GM18951 (cell line): Measurements from ENCODE around the gene MARS1.

Experiments
- POLR2A ChIP-seq: IDR thresholded peaks from 4 replicates; pipeline ENCODE4 v1.6.1; 2011; ENCODE audit warnings: mild to moderate bottlenecking; ENCODE audit not compliant: insufficient read length, insufficient read depth; ENCODE audit errors: extremely low read depth
- in situ Hi-C: fragments of 300-500 bp; cut with MboI; formaldehyde crosslinking; loops from one replicate; pipeline ENCODE4 v1.12.0; 2022; ENCODE audit warnings: low sequenced_read_pairs, mixed read lengths, inconsistent platforms; ENCODE audit not compliant: unreplicated experiment

The MARS1 gene

DNA sequence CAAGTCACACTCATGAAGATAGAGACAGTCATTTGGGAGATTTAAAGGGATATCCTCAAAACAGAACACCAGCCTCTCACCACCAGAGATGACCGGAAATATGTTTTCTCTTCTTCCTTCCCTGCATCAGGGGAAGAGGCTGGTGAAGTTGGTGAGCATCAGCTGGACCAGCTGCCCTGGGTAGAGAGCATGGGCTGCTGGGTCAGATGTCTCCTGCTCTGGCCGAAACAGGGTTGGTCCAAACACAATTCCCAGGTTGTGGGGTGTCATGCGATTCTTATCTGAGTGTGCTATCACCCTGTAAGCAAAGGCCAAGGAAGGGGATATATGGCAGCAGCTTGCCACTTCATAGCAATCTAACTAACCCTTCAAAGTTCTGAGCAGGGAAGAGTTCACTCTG lies 15.5 kb upstream of the MARS1 start:
- TF ChIP-seq POLR2A: no peak
- in situ Hi-C loops: no loop called here

GRCh38 chr12:57473392-57473791 lies 14.5 kb upstream of the MARS1 start:
- in situ Hi-C loops: no loop called here
- TF ChIP-seq POLR2A: no peak

DNA sequence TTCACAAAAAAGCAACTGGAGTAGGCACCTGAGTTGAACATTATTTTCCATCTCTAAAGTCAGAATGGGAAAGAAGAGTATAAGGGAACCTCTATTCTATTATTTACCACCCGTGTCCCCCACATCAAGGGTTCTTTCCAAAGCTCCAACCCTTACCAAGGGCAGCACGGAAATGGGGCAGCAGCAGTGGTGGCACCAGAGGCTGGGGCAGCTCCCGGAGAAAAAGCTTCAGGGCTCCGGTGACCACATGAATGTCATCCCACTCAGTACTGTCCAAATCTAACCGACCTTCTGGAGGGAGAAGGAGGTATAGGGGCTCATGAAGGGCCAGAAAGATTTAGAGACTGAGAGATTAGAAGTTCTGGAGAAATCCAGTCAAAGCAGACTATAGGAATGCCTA lies 14.0 kb upstream of the MARS1 start:
- in situ Hi-C loops: no loop called here
- no peak for TF ChIP-seq POLR2A

- TF ChIP-seq POLR2A: no peak
- in situ Hi-C loops: no loop called here
These were observed 13.4 kb upstream of the MARS1 start for GRCh38 chr12:57474430-57474829.

- in situ Hi-C loops: no loop called here
These were observed 13.0 kb upstream of the MARS1 start for GRCh38 chr12:57474862-57475261.

DNA sequence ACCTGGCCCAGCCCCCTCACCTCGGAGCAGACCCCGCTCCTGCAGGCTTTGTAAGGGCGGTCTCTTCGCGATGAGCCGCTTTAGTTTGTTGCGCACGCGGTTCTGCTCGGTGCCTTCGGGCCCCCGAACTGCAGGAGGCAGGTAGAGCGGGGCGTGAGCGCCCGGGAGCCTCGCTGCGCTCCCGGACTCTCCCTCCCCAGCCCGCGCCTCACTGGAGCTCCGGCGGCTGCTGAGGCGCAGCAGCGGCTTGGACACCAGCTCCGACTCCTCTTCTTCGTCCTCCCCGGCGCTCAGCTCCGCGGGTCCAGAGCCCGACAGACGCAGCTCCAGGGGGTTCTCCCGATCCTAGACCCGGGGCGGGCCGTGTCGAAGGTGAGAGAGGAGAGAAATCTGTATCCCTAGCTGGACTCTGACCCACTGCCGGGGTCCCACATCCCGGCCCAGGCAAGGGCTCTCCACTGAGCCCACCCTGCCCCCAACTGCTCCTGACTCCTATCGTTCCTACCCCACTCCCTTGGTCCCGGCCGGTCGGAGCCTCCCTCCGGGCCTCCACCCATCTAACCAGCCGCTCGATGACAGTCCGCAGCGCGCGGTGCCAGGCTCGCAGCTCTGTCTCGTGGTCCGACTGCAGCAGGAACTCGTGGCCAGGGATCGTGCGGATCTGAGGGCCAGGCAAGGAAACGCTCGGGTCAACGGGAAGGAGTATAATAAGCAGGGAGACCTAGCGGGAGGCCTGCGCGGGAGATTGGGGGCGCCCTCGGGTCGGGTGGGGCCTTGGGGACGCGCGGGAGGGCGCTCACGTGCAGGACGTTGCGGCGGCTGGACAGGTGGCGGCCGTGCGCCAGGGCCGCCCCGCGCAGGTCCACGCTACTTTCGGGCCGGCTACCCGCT lies 12.4 kb upstream of the MARS1 start:
- in situ Hi-C loops: no loop called here
- no peak for TF ChIP-seq POLR2A

More at GRCh38 chr12:57474862-57475261, 13.0 kb upstream of the MARS1 start:
- TF ChIP-seq POLR2A: no peak

DNA sequence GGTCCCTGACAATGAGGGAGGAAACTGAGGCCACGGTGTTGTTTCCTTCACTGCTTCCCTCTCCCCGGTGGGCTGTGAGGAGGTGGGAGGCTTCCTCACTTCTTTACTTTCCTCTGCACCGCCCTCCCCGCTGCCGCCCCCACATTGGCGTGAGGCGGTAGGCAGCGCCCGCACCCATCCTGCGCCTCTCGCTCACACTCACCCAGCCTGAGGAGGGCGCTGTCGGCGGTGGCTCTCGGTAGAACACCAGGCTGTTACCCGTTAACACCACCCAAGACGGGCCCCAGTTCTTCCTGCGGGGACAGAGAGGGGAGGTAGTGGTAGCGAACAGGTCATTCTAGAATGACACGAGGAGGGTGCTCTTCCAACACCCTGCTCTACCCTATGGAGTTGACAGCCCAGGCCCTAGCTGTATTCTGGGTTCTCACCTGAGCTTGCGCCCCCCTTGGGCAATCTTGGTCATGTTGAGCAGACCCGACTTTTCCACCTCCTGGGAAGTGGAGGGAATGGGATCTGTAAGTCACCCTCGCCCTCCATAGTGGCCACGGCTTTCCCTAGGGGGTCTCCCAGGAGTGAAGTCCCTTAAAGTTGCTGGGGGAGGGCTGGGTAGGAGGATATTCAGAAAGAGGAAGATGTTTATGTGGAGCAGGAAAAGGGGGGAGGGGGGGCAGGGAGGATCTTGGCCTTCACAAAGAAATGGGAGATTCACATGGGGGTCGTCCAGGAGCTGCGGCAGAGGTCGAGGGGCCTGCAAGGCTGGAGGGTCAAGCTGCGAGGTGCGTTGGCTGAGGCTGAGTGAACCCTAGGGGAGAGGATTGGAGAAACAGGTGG lies 11.5 kb upstream of the MARS1 start:
- no peak for TF ChIP-seq POLR2A
- in situ Hi-C loops: no loop called here

- no peak for TF ChIP-seq POLR2A
- in situ Hi-C loops: no loop called here
These were observed 10.7 kb upstream of the MARS1 start for GRCh38 chr12:57476993-57477709.

DNA sequence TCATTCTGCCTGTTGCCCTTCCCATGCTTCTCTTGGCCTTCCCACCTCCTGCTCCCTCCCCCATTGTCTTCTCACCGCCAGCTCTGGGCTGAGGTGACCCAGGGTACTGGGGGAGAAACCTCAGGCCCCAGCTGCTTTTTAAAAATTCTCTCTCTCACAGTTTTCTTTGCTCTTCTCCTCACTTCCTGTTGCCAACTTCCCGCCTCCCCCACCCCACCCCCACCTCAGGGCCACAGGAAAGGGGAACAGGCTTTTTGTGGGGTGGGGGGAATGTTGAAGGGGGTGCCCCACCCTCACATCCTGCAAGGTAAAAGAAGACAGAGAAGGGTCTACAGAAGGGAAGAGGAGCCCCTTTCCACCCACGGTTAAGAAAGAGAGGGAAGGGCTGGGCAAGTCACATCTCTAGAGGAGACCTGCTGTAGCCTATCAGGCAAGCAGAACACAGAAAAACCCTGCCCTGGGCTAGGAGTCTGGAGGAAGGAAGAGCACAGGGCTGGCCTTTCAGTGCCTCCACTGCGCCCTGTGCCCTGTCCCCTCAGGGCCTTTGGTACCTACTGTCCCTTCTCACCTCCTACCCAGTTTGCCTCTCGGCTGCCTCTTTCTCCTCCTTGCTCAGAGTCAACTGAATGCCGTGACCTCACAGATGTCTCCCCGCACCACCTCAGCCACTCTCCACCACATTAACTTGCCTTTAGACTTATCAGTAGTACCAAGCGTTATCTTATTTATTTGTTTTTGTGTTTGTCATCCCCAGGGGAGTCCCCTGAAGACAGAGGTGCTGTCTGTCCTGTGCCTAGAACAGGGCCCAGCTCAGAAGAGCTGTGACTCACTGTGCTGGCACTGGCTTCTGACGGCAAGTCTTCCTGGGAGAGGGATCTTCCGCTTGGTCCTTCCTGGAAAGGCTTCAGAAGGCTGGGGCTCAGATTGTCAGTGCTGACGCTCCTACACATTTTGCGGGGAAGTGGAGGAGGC lies 9.9 kb upstream of the MARS1 start:
- TF ChIP-seq POLR2A: peak; percentile 52
- in situ Hi-C loops: no loop called here

DNA sequence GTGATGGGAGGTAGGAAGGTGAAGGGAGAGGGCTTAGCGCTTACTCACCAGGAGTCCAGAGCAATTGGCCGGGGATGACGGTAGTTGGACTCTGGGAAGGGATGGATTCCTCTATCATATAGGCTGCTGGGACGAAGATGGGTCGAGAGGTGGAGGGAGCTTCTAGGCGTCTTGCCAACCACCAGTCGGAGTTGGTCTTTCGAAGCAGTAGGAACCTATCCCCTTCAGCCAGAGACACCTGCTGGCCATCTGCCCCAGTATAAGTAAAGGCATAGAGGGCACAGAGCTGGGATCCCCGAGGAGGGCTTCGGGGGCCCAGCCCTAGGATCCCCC lies 8.9 kb upstream of the MARS1 start:
- in situ Hi-C loops: no loop called here

GRCh38 chr12:57479376-57480115 lies 8.3 kb upstream of the MARS1 start, which contains the start of gene ARHGAP9:
Gene ARHGAP9, minus strand, starts transcription at chr12:57479866. Its CDS starts 460 bp downstream, at chr12:57479406.
- TF ChIP-seq POLR2A: peak; percentile 32
- in situ Hi-C loops: no loop called here

More for the DNA sequence above, 8.9 kb upstream of the MARS1 start:
- no peak for TF ChIP-seq POLR2A
